ENCODE results near the gene PIK3C2A.

PIK3C2A gene

GRCh38 chr11:17161515-17161914 lies 46.3 kb downstream of the PIK3C2A start:
- DNase-seq (ENCODE audit: low read depth) = no peak

DNA sequence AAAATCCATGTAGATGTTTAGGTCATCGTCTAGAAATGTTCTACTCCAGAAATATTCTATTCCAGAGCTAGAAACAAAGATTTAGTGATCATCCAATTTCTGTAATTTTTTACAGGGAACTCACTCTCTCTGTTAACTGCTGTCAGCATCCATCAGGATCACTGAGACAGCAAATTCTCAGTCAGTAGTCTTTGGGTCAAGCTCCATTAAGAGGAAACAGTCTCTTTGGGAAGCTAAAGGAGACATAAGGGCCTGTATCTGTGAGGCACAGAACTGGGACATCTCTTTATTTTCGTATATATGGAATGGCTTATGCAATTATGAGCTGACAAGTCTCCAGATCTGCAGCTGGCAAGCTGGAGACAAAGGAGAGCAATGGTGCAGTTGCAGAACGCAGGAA lies 48.3 kb downstream of the PIK3C2A start:
- no peak for DNase-seq (ENCODE audit: low read depth)

Data from GM04504 (cell line).